Hindlimb muscle (tissue), 1 donor: ENCODE data around the gene TSC22D4. TPM values are rescaled to one million over a fixed set of nuclear protein-coding genes. Genes with fewer than 3 reads are reported as not detected.

ENCODE experiments used
- DNase-seq: peaks from one replicate; pipeline ENCODE4 v3.0.0-alpha.2; 2013
- polyA plus RNA-seq: library from polyadenylated mRNA; unstranded; fragments of 120-200 nt; gene quantifications from one replicate; pipeline ENCODE4 v1.2.1, GENCODE V29; 2013; ENCODE audit not compliant: insufficient read length

The TSC22D4 gene
- polyA plus RNA-seq, 1 donor = 61.5 TPM

DNA sequence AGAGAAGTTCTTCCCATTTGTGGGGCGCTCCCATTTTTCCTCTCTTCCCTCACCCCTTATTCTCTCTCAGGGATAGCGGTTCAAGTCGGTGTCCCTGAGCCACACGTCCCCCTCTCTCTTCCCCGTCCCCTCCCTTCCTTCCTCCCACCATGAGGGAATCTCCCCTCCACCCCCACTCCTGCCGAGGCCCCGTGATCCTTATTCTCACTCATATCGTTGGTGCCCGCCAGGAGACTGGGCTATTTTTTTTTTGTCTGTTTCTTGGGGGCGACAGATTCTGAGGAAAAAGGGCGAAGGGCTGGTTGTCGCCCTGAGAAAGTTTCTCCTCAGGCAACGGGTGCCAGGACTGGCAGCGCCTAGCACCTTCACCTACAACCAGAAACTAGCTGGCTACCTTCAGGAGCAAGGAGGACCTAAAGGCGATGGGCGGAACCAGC is 51.2 kb downstream of the TSC22D4 start:
- no peak for DNase-seq

DNA sequence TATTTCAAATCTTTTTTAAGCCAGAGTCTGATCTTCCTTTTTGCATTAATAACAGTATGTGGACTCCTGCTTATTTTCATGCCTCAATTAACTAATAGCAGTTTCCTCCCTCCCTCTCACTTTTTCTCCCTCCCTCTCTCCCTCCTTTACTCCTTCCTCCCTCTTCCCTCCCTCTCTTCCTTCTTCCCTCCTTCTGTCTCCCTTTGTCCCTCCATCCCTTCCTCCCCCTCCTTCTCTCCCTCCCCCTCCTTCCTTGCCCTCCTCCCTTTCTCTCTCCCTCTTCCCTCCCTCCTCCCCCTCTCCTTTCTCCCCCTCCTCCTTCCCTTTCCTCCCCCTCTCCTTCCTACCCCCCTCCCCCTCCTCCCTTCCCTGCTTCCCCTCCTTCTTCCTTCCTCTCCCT is 52.5 kb downstream of the TSC22D4 start:
- no peak for DNase-seq

DNA sequence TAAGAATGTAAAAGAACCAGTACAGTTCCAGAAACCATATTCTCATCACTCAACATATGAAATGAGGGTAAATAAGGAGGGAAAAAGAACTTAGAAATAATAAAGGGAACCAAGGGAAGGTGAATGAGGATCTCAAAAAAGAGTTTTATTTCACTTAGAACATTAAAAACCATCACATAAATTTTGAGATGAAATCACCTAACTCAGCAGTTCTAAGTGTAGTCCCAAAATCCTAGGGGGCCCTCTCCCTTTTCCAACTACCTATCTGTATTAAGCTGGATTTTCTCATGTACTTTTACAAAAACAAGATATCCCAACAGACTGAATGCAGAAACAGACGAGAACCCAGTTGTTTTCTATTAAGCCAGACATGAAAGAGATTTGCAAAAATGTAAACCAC is 53.7 kb downstream of the TSC22D4 start:
- DNase-seq = no peak

DNA sequence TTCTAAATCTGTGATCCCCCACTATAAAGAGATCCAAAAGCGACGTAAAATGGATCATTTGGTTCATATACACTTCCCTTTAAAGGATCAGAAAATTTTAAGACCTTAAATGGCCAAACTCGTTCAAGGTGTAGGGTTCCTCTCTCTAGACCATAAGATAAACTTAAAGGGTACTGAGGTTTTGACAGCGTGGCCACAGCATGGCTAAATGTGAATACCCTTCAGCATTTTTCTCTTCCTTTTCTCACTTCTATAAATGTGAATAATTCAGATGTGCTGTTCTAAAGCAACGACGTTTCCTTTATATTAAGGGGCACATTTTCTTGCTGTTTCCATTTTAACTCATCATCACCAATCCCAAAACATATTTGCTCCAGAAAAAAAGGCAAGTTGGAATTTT is 55.7 kb downstream of the TSC22D4 start:
- no peak for DNase-seq

GRCh38 chr7:100419660-100420226 is 59.3 kb downstream of the TSC22D4 start:
- no peak for DNase-seq

DNA sequence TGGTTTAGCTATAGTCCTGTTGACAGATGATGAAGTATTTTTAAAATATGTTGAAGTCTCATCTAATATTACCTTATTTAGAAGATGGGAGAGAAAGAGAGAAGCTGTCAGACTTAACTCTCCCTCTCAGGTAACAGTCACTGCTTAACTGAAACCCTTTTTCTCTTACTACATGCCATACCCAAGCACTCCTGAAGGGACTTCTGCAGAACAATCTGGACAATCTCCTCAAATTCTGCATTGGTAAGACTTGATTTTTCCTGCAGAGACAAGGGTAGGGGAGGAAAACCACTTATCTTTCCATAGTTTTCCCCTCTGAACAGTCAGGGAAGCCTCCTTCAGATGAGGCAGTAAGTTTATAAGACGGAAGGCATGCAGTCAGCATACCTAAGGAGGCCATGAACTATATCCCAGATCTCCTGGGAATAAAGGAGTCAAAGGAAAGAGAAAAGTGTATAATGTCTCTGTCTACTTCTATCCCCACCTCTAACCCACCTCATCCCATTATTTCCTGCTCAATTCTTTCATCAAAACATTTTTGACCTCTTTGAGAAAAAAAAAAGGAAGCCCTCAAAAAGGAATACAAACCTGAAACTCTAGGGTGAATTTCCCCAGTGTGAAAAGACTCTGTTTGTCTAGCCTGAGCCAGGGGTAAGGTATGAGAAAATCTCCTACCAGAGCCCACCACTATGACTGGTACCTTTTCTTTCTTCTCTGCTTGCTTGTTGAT is 59.9 kb downstream of the TSC22D4 start:
- no peak for DNase-seq

Other genes with a start within 250 kb of the TSC22D4 start
- 6.3 TPM for gene SPDYE3, start 171.5 kb downstream of the TSC22D4 start, polyA plus RNA-seq
- 18.0 TPM for gene PILRB, start 121.1 kb downstream of the TSC22D4 start, polyA plus RNA-seq
- gene PILRA, start 105.7 kb downstream of the TSC22D4 start, polyA plus RNA-seq = 5.2 TPM
- 7.1 TPM for gene ZCWPW1, start 50.5 kb downstream of the TSC22D4 start, polyA plus RNA-seq
- gene MEPCE, start 49.4 kb downstream of the TSC22D4 start, polyA plus RNA-seq = 35.9 TPM
- gene PPP1R35, start 42.7 kb downstream of the TSC22D4 start, polyA plus RNA-seq = 15.6 TPM
- 2.1 TPM for gene SPACDR, start 15.0 kb downstream of the TSC22D4 start, polyA plus RNA-seq
- 2.2 TPM for gene NYAP1, start 4.7 kb upstream of the TSC22D4 start, polyA plus RNA-seq
- 15.6 TPM for gene AGFG2, start 60.0 kb upstream of the TSC22D4 start, polyA plus RNA-seq
- 3.5 TPM for gene SAP25, start 94.7 kb upstream of the TSC22D4 start, polyA plus RNA-seq
- 31.9 TPM for gene LRCH4, start 106.9 kb upstream of the TSC22D4 start, polyA plus RNA-seq
- 2.3 TPM for gene FBXO24, start 107.1 kb upstream of the TSC22D4 start, polyA plus RNA-seq
- 255 TPM for gene PCOLCE, start 123.1 kb upstream of the TSC22D4 start, polyA plus RNA-seq
- 17.9 TPM for gene MOSPD3, start 133.3 kb upstream of the TSC22D4 start, polyA plus RNA-seq
- gene TFR2, start 162.3 kb upstream of the TSC22D4 start, polyA plus RNA-seq = 1.3 TPM
- gene ACTL6B, start 177.2 kb upstream of the TSC22D4 start, polyA plus RNA-seq = not detected
- gene GNB2, start 194.5 kb upstream of the TSC22D4 start, polyA plus RNA-seq = 159 TPM
- gene GIGYF1, start 215.0 kb upstream of the TSC22D4 start, polyA plus RNA-seq = 39.7 TPM
- gene POP7, start 226.9 kb upstream of the TSC22D4 start, polyA plus RNA-seq = 21.4 TPM
- gene EPO, start 241.3 kb upstream of the TSC22D4 start, polyA plus RNA-seq = not detected